Keratinocyte (primary cell): ENCODE results near the gene ETDA. TPM values are rescaled to one million over a fixed set of nuclear protein-coding genes. Genes with fewer than 3 reads are reported as not detected.
"Not testable (repeated sequence)": the region's sequence is repeated elsewhere in the genome, so short reads cannot be mapped to it uniquely, and the experiment has no call there.

Experiments
- DNase-seq: peaks from one replicate; pipeline ENCODE4 v3.0.0-alpha.2; 2011; ENCODE audit warnings: low read depth, missing footprints, low spot score
- FAIRE-seq: peaks from 2 replicates; lab custom pipeline; 2011; peaks lifted over from hg19 to GRCh38; lab: Jason Lieb, UNC
- H2AFZ ChIP-seq: 2 replicates; pipeline ENCODE4 v1.6.0; 2012; ENCODE audit warnings: low read length, control low read depth, inconsistent platforms; ENCODE audit not compliant: control insufficient read depth
- H3K27ac ChIP-seq: 2 replicates; pipeline ENCODE4 v1.5.1; 2011; ENCODE audit warnings: low read length; ENCODE audit not compliant: control insufficient read depth, insufficient read depth
- H3K27me3 ChIP-seq: 3 replicates; pipeline ENCODE4 v1.6.0; 2011; ENCODE audit warnings: low read length; ENCODE audit not compliant: control insufficient read depth, insufficient read depth; ENCODE audit errors: extremely low read depth
- H3K36me3 ChIP-seq, 2 experiments: 2 replicates in 1 of 2; 3 replicates in 1 of 2; pipeline ENCODE4 v1.5.1; 2011; ENCODE audit warnings: low read length in 2 of 2, mild to moderate bottlenecking in 1 of 2; ENCODE audit not compliant: control insufficient read depth in 2 of 2, insufficient read depth in 2 of 2; ENCODE audit errors: extremely low read depth in 1 of 2
- H3K4me1 ChIP-seq: 3 replicates; pipeline ENCODE4 v1.5.1; 2011; ENCODE audit warnings: low read length; ENCODE audit not compliant: control insufficient read depth, insufficient read depth; ENCODE audit errors: extremely low read depth
- H3K4me2 ChIP-seq: 3 replicates; pipeline ENCODE4 v1.6.0; 2011; ENCODE audit warnings: low read depth, low read length; ENCODE audit not compliant: control insufficient read depth, insufficient read depth; ENCODE audit errors: extremely low read depth
- H3K4me3 ChIP-seq, 3 experiments: fragments of 200-600 bp in 1 of 3; sonication (generic) in 1 of 3; 2 replicates in 2 of 3; 3 replicates in 1 of 3; pipeline ENCODE4 v1.5.1; 2011 to 2016; ENCODE audit warnings: low read length in 3 of 3, mild to moderate bottlenecking in 3 of 3, control low read depth in 2 of 3, inconsistent platforms in 1 of 3, low read depth in 1 of 3, mixed read lengths in 1 of 3, mixed run types in 1 of 3, moderate library complexity in 1 of 3; ENCODE audit not compliant: control insufficient read depth in 2 of 3, insufficient read depth in 2 of 3; ENCODE audit errors: extremely low read depth in 1 of 3
- H3K79me2 ChIP-seq: 2 replicates; pipeline ENCODE4 v1.6.0; 2012; ENCODE audit warnings: low read length; ENCODE audit not compliant: control insufficient read depth, insufficient read depth
- H3K9ac ChIP-seq: 3 replicates; pipeline ENCODE4 v1.6.0; 2011; ENCODE audit warnings: low read length; ENCODE audit not compliant: control insufficient read depth, insufficient read depth; ENCODE audit errors: extremely low read depth
- H3K9me1 ChIP-seq: 3 replicates; pipeline ENCODE4 v1.6.0; 2011; ENCODE audit warnings: low read length; ENCODE audit not compliant: control insufficient read depth, insufficient read depth; ENCODE audit errors: extremely low read depth
- H3K9me3 ChIP-seq: 2 replicates; pipeline ENCODE4 v1.5.1; 2012; ENCODE audit warnings: low read depth, low read length; ENCODE audit not compliant: control insufficient read depth
- H4K20me1 ChIP-seq: 3 replicates; pipeline ENCODE4 v1.6.0; 2011; ENCODE audit warnings: low read length; ENCODE audit not compliant: control insufficient read depth, insufficient read depth; ENCODE audit errors: extremely low read depth
- EZH2 ChIP-seq: IDR thresholded peaks from one replicate; pipeline ENCODE4 v1.6.1; 2012; ENCODE audit warnings: inconsistent platforms, mild to moderate bottlenecking, low read length, moderate library complexity
- dilution Hi-C: fragments of 300-500 bp; cut with MboI; formaldehyde crosslinking; loops from one replicate; pipeline ENCODE4 v1.7.0; 2020; ENCODE audit warnings: low sequenced_read_pairs; ENCODE audit not compliant: extremely low pct_ligation_motif_present
- polyA plus RNA-seq, 5 experiments: library from polyadenylated mRNA; depleted of rRNA in 3 of 5; stranded (reverse) in 3 of 5; stranded (forward) in 1 of 5; unstranded in 1 of 5; fragments of >200 nt; gene quantifications; 1 replicate in 1 of 5; 2 replicates in 3 of 5; 3 replicates in 1 of 5; pipeline versions ENCODE4 v1.2.1 to v1.2.3, GENCODE V29; 2011 to 2012; ENCODE audit warnings: missing spikeins in 2 of 5, low read depth in 1 of 5, low replicate concordance in 1 of 5
- TF ChIP-seq, protein P1 (sequence below), 3 experiments: IDR thresholded peaks in 1 of 3; conservative IDR thresholded peaks in 1 of 3; optimal IDR thresholded peaks in 1 of 3; 2 replicates in 2 of 3; 3 replicates in 1 of 3; pipeline versions ENCODE3 to v1.5.1; 2011; ENCODE audit warnings: low read length in 3 of 3, mild to moderate bottlenecking in 3 of 3, moderate library complexity in 2 of 3, control low read depth in 1 of 3, inconsistent platforms in 1 of 3; ENCODE audit not compliant: insufficient read depth in 2 of 3; ENCODE audit errors: extremely low read depth in 1 of 3

ETDA gene
- polyA plus RNA-seq, 1 donor (not counting 4 experiments of a cell fraction or from before 2014, with no cell fraction given): not detected

DNA sequence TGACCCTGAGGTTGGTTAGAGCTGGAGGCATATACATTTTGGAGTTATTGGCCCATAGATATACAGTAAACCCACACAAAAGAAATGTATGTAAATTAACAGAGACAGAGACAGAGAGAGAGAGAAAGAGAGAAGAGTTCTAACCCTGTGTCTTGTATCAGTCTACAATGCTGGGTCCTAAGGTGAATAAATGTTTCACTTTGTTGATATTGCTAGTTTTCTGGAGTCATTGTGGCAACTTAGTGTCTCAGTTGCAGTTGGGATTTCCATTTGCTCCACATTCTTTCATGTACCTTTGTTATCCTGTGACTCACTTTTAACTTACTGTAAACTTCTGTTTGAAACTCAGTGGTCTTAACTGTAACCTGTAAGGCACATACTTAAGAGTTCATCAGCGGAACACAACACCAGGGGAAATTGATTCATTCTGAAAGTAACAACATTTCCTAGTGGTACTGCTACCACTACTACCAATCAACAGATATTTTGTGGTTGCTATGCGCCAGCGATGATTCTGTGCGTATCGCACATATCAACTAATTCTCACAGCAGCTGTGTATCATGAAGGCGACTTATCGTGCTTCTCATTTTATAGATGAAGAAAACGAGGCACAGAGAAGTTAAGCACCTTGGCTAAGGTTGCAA, 38.5 kb upstream of the ETDA start:
- H2AFZ ChIP-seq: no peak overlapping the region
- H3K4me3 ChIP-seq: no peak overlapping the region
- no peak overlapping the region for H3K9ac ChIP-seq
- H3K4me1 ChIP-seq: no peaks in the 10 kb centered on the region
- H3K4me2 ChIP-seq: no peak overlapping the region
- H3K79me2 ChIP-seq: no peaks in the 10 kb centered on the region
- no peak for DNase-seq
- H3K9me1 ChIP-seq: no peaks in the 10 kb centered on the region
- no peaks in the 10 kb centered on the region for H3K27me3 ChIP-seq
- no peak overlapping the region for H3K27ac ChIP-seq
- dilution Hi-C loops: no loop called here
- H3K36me3 ChIP-seq: no peaks in the 10 kb centered on the region
- H4K20me1 ChIP-seq: no peaks in the 10 kb centered on the region
- TF ChIP-seq, protein P1, sequence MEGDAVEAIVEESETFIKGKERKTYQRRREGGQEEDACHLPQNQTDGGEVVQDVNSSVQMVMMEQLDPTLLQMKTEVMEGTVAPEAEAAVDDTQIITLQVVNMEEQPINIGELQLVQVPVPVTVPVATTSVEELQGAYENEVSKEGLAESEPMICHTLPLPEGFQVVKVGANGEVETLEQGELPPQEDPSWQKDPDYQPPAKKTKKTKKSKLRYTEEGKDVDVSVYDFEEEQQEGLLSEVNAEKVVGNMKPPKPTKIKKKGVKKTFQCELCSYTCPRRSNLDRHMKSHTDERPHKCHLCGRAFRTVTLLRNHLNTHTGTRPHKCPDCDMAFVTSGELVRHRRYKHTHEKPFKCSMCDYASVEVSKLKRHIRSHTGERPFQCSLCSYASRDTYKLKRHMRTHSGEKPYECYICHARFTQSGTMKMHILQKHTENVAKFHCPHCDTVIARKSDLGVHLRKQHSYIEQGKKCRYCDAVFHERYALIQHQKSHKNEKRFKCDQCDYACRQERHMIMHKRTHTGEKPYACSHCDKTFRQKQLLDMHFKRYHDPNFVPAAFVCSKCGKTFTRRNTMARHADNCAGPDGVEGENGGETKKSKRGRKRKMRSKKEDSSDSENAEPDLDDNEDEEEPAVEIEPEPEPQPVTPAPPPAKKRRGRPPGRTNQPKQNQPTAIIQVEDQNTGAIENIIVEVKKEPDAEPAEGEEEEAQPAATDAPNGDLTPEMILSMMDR (optimal IDR thresholded peaks at IDR 0.05 in 1 of 3, IDR thresholded peaks at IDR 0.05 in 1 of 3, conservative IDR thresholded peaks at IDR 0.05 in 1 of 3; ENCODE audit: extremely low read depth in 1 of 3, insufficient read depth in 2 of 3, low read length in 3 of 3): no peak
- TF ChIP-seq EZH2: no peak
- no peak for FAIRE-seq
- H3K9me3 ChIP-seq: no peaks in the 10 kb centered on the region

DNA sequence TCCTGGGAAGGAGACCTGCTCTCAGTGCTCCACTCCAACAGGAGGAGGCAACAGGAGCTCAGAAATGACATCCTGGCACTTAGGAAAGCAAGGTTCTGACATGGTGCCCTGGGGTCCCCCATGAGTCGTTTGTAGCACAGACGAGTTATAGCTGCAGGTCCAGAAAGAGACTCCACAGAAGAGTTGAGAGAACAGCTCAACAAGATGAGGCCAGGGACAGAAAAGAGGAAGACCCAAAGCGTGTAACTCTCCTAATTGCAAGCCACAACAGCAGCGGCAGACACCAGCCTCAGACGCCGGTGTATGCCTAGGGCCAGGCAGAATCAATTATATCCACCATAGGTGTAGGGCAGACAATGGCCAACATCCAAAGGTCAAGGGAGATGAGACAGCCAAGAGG, 5.9 kb upstream of the ETDA start:
- H3K27ac ChIP-seq, H3K9ac ChIP-seq, H3K27me3 ChIP-seq, H3K4me1 ChIP-seq, H3K9me3 ChIP-seq, H3K9me1 ChIP-seq, H3K4me3 ChIP-seq, H2AFZ ChIP-seq, DNase-seq, H4K20me1 ChIP-seq, FAIRE-seq, H3K79me2 ChIP-seq, dilution Hi-C loops, H3K4me2 ChIP-seq, H3K36me3 ChIP-seq: not testable (repeated sequence)

DNA sequence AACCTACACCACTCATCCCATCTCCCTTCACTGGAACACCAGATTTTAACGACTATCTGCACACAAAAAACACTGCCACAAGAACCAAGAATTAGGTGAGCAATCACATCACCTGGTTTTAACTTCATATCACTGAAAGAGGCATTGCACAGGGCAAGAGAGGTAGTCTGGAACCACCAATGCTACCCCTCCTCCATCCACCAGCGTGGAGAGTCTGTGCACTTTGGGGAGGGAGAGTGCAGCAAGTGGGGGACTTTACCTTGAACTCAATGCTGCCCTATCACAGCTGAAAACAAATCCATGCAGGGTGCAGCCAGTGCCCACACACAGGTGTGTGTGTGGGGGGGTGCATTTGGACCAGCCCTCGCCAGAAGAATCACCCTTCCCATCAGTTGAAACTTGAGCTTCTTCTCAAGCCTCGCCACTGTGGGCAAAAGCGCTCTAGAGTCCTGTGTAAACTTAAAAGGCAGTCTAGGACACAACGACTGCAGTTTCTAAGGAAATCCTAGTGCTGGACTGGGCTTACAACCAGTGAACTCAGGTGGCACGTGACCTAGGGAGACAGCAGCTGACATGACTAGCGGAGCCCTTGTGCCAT, 4.3 kb downstream of the ETDA start:
- H3K4me1 ChIP-seq, H3K27me3 ChIP-seq, H3K9me1 ChIP-seq, H3K9me3 ChIP-seq, H4K20me1 ChIP-seq, H3K4me3 ChIP-seq, H3K4me2 ChIP-seq, H3K79me2 ChIP-seq, H3K36me3 ChIP-seq, H3K9ac ChIP-seq, DNase-seq, H3K27ac ChIP-seq, FAIRE-seq, dilution Hi-C loops, H2AFZ ChIP-seq: not testable (repeated sequence)
